Measurements from ENCODE around the gene TGOLN2.

Gene TGOLN2

DNA sequence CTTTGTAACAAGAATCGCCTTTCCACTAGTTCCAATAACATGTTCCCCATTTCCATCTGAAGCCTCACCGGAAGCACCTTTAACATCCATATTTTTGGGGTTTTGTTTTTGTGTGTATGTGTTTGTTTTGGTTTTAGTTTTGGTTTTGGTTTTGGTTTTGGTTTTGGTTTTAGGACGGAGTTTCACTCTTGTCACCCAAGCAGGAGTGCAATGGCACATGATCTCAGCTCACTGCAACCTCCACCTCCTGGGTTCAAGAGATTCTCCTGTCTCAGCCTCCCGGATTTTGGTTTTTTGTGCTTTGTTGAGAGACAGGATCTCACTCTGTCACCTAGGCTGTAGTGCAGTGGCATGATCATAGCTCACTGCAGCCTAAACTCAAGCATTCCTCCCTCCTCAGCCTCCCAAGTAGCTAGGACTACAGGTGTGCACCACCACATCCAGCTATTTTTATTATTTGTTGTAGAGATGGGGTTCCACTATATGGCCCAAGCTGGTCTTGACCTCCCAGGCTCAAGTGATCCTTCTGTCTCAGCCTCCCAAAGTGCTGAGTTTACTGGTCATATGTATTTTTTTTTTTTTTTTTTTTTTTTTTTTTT, 36.3 kb downstream of the TGOLN2 start:
- TF ChIP-seq CTCF (IDR thresholded peaks at IDR 0.05; ENCODE audit: control extremely low read depth, extremely low read depth, low read depth, missing control alignments): no peak
- CTCF ChIA-PET: interaction anchor here (0.9 to 11.8 kb wide), 6 partner anchors 8 to 366 kb away, joined by 3 to 119 read pairs (median 12); no protein-coding TSS in a partner anchor
- DNase-seq (ENCODE audit: extremely low spot score): no peak
- POLR2A ChIA-PET: no interaction called here

GRCh38 chr2:85288244-85288725, 39.5 kb downstream of the TGOLN2 start:
- no peak for DNase-seq (ENCODE audit: extremely low spot score)
- TF ChIP-seq CTCF (IDR thresholded peaks at IDR 0.05; ENCODE audit: control extremely low read depth, extremely low read depth, low read depth, missing control alignments): no peak
- ChIA-PET POLR2A (no interaction called here), CTCF (interaction anchor here (1.1 to 11.8 kb wide), 4 partner anchors 11 to 362 kb away, joined by 3 to 119 read pairs (median 8); no protein-coding TSS in a partner anchor)

GRCh38 chr2:85287721-85288120, 40.1 kb downstream of the TGOLN2 start:
- no peak for DNase-seq (ENCODE audit: extremely low spot score)
- ChIA-PET CTCF (interaction anchor here (1.1 to 11.8 kb wide), 6 partner anchors 12 to 362 kb away, joined by 3 to 119 read pairs (median 8); no protein-coding TSS in a partner anchor), POLR2A (no interaction called here)
- TF ChIP-seq CTCF (IDR thresholded peaks at IDR 0.05; ENCODE audit: control extremely low read depth, extremely low read depth, low read depth, missing control alignments): no peak

- no peak for TF ChIP-seq CTCF (IDR thresholded peaks at IDR 0.05; ENCODE audit: control extremely low read depth, extremely low read depth, low read depth, missing control alignments)
- ChIA-PET POLR2A (no interaction called here), CTCF (interaction anchor here (1.2 to 11.8 kb wide), 5 partner anchors 12 to 361 kb away, joined by 3 to 119 read pairs (median 21); no protein-coding TSS in a partner anchor)
- DNase-seq (ENCODE audit: extremely low spot score): no peak
These were observed 40.9 kb downstream of the TGOLN2 start for GRCh38 chr2:85286918-85287317.

- DNase-seq (ENCODE audit: extremely low spot score): no peak
- TF ChIP-seq CTCF (IDR thresholded peaks at IDR 0.05; ENCODE audit: control extremely low read depth, extremely low read depth, low read depth, missing control alignments): no peak
- ChIA-PET POLR2A (no interaction called here), CTCF (interaction anchor here (0.8 to 11.8 kb wide), 6 partner anchors 12 to 358 kb away, joined by 3 to 119 read pairs (median 14); no protein-coding TSS in a partner anchor)
These were observed 44.1 kb downstream of the TGOLN2 start for GRCh38 chr2:85283641-85284040.

GRCh38 chr2:85282914-85283313, 44.9 kb downstream of the TGOLN2 start:
- POLR2A ChIA-PET: no interaction called here
- CTCF ChIA-PET: interaction anchor here (0.8 to 11.8 kb wide), 3 partner anchors 16 to 216 kb away, joined by 3 to 119 read pairs (median 4); no protein-coding TSS in a partner anchor
- DNase-seq (ENCODE audit: extremely low spot score): no peak
- no peak for TF ChIP-seq CTCF (IDR thresholded peaks at IDR 0.05; ENCODE audit: control extremely low read depth, extremely low read depth, low read depth, missing control alignments)

Data from GM10248 (cell line).